H9 (cell line): ENCODE measurements around the gene PCDHB7. TPM values are rescaled to one million over a fixed set of nuclear protein-coding genes. Genes with fewer than 3 reads are reported as not detected.
"Not testable (repeated sequence)": the region's sequence is repeated elsewhere in the genome, so short reads cannot be mapped to it uniquely, and the experiment has no call there.

Experiments
- DNase-seq: peaks from one replicate; pipeline ENCODE4 v3.0.0-alpha.2; 2017
- H2AFZ ChIP-seq: one replicate; pipeline ENCODE4 v1.6.1; 2013; ENCODE audit warnings: mild to moderate bottlenecking, low read length, control low read depth, moderate library complexity
- H2AK5ac ChIP-seq: 2 replicates; pipeline ENCODE4 v1.6.1; 2013; ENCODE audit warnings: low read length, control low read depth, mixed read lengths; ENCODE audit not compliant: insufficient read length
- H2BK120ac ChIP-seq: one replicate; pipeline ENCODE4 v1.6.1; 2013; ENCODE audit warnings: low read depth, mild to moderate bottlenecking, low read length, control low read depth, inconsistent platforms; ENCODE audit not compliant: poor library complexity, severe bottlenecking
- H2BK12ac ChIP-seq: 2 replicates; pipeline ENCODE4 v1.6.1; 2013; ENCODE audit warnings: low read length, control low read depth, mixed read lengths, low read depth; ENCODE audit not compliant: insufficient read length
- H2BK15ac ChIP-seq: 2 replicates; pipeline ENCODE4 v1.6.1; 2013; ENCODE audit warnings: low read depth, low read length, control low read depth
- H2BK20ac ChIP-seq: one replicate; pipeline ENCODE4 v1.6.1; 2013; ENCODE audit warnings: low read depth, mild to moderate bottlenecking, low read length, control low read depth, inconsistent platforms; ENCODE audit not compliant: poor library complexity, severe bottlenecking
- H2BK5ac ChIP-seq: 2 replicates; pipeline ENCODE4 v1.6.1; 2013; ENCODE audit warnings: low read length, control low read depth, mixed read lengths; ENCODE audit not compliant: insufficient read length
- H3K14ac ChIP-seq: 2 replicates; pipeline ENCODE4 v1.6.1; 2013; ENCODE audit warnings: low read length, control low read depth; ENCODE audit not compliant: insufficient read depth
- H3K18ac ChIP-seq: 2 replicates; pipeline ENCODE4 v1.6.1; 2013; ENCODE audit warnings: low read depth, mild to moderate bottlenecking, mixed read lengths, low read length, control low read depth; ENCODE audit not compliant: insufficient read length
- H3K23ac ChIP-seq: 2 replicates; pipeline ENCODE4 v1.6.1; 2013; ENCODE audit warnings: low read length, control low read depth, mixed read lengths, low read depth; ENCODE audit not compliant: insufficient read length
- H3K23me2 ChIP-seq: 2 replicates; pipeline ENCODE4 v1.6.1; 2013; ENCODE audit warnings: low read depth, mild to moderate bottlenecking, mixed read lengths, low read length, control low read depth; ENCODE audit not compliant: insufficient read length, poor library complexity, severe bottlenecking
- H3K27ac ChIP-seq: 2 replicates; pipeline ENCODE4 v1.5.1; 2013; ENCODE audit warnings: low read length, control low read depth, mixed read lengths, low read depth; ENCODE audit not compliant: insufficient read length
- H3K27me3 ChIP-seq: 2 replicates; pipeline ENCODE4 v1.6.1; 2013; ENCODE audit warnings: low read length, control low read depth, inconsistent platforms; ENCODE audit not compliant: insufficient read depth
- H3K4ac ChIP-seq: 2 replicates; pipeline ENCODE4 v1.6.1; 2013; ENCODE audit warnings: low read depth, mild to moderate bottlenecking, control low read depth, inconsistent platforms, low read length, moderate library complexity
- H3K4me1 ChIP-seq: 2 replicates; pipeline ENCODE4 v1.6.1; 2013; ENCODE audit warnings: low read length, control low read depth, inconsistent platforms; ENCODE audit not compliant: insufficient read depth
- H3K4me2 ChIP-seq: 2 replicates; pipeline ENCODE4 v1.6.1; 2013; ENCODE audit warnings: low read length, control low read depth, mixed read lengths; ENCODE audit not compliant: insufficient read length, insufficient read depth
- H3K56ac ChIP-seq: 2 replicates; pipeline ENCODE4 v1.6.1; 2013; ENCODE audit warnings: low read depth, mild to moderate bottlenecking, mixed read lengths, low read length, control low read depth; ENCODE audit not compliant: insufficient read length
- H3K79me1 ChIP-seq: 2 replicates; pipeline ENCODE4 v1.6.1; 2013; ENCODE audit warnings: low read depth, mild to moderate bottlenecking, moderate library complexity, low read length, control low read depth, inconsistent platforms; ENCODE audit not compliant: insufficient read depth, poor library complexity, severe bottlenecking
- H3K79me2 ChIP-seq: 2 replicates; pipeline ENCODE4 v1.6.1; 2013; ENCODE audit warnings: low read length, control low read depth, inconsistent platforms; ENCODE audit not compliant: insufficient read depth
- H3K9ac ChIP-seq: 2 replicates; pipeline ENCODE4 v1.6.1; 2013; ENCODE audit warnings: low read length, control low read depth, mixed read lengths; ENCODE audit not compliant: insufficient read length; ENCODE audit errors: extremely low read depth
- H3K9me3 ChIP-seq: one replicate; pipeline ENCODE4 v1.6.1; 2013; ENCODE audit warnings: low read depth, low read length, inconsistent platforms; ENCODE audit not compliant: control insufficient read depth
- H3T11ph ChIP-seq: one replicate; pipeline ENCODE4 v1.6.1; 2013; ENCODE audit warnings: mild to moderate bottlenecking, low read length, control low read depth, inconsistent platforms
- H4K20me1 ChIP-seq: one replicate; pipeline ENCODE4 v1.6.1; 2013; ENCODE audit not compliant: control insufficient read depth, insufficient read length, insufficient read depth
- H4K5ac ChIP-seq: 2 replicates; pipeline ENCODE4 v1.6.1; 2013; ENCODE audit warnings: low read depth, mild to moderate bottlenecking, mixed read lengths, low read length, control low read depth; ENCODE audit not compliant: insufficient read length
- H4K8ac ChIP-seq: replicated peaks from 2 replicates; pipeline ENCODE4 v1.6.1; 2013; ENCODE audit warnings: low read length, control low read depth, mixed read lengths, low read depth; ENCODE audit not compliant: insufficient read length
- H4K91ac ChIP-seq: 2 replicates; pipeline ENCODE4 v1.6.1; 2013; ENCODE audit warnings: low read depth, mild to moderate bottlenecking, moderate library complexity, mixed read lengths, low read length, control low read depth; ENCODE audit not compliant: insufficient read length
- H3K27ac Mint-ChIP-seq, 3 experiments: 2 replicates in 2 of 3; 3 replicates in 1 of 3; pipeline ENCODE4 v1.8.0; 2020 to 2021; ENCODE audit warnings: mixed read lengths in 3 of 3, mild to moderate bottlenecking in 1 of 3, moderate library complexity in 1 of 3
- H3K27me3 Mint-ChIP-seq: 2 replicates; pipeline ENCODE4 v1.8.0; 2021; ENCODE audit warnings: low read depth, mild to moderate bottlenecking, moderate library complexity, mixed read lengths
- H3K36me3 Mint-ChIP-seq, 3 experiments: 2 replicates in 2 of 3; 3 replicates in 1 of 3; pipeline ENCODE4 v1.8.0; 2020 to 2021; ENCODE audit warnings: low read depth in 3 of 3, mixed read lengths in 3 of 3; ENCODE audit not compliant: insufficient read depth in 1 of 3
- H3K4me1 Mint-ChIP-seq, 2 experiments: 2 replicates each; pipeline ENCODE4 v1.8.0; 2020; ENCODE audit warnings: mixed read lengths in 2 of 2
- H3K4me3 Mint-ChIP-seq, 2 experiments: 2 replicates in 1 of 2; 3 replicates in 1 of 2; pipeline ENCODE4 v1.8.0; 2020 to 2021; ENCODE audit warnings: mild to moderate bottlenecking in 2 of 2, mixed read lengths in 2 of 2, moderate library complexity in 1 of 2
- H3K9me3 Mint-ChIP-seq, 2 experiments: 2 replicates in 1 of 2; 3 replicates in 1 of 2; pipeline ENCODE4 v1.8.0; 2020; ENCODE audit warnings: mild to moderate bottlenecking in 2 of 2, mixed read lengths in 2 of 2, moderate library complexity in 1 of 2
- CTCF ChIP-seq: fragments of 200-600 bp; sonication (generic); conservative IDR thresholded peaks from 3 replicates; pipeline ENCODE4 v1.8.0; 2021; ENCODE audit warnings: antibody characterized with exemption, mild to moderate bottlenecking
- WGBS: extraction: QIAGEN DNeasy Blood & Tissue Kit; methylation state at CpG from one replicate; pipeline ENCODE4 v1.1.7; 2013; ENCODE audit warnings: missing lambda C conversion rate, low lambda C conversion rate, mixed read lengths; ENCODE audit not compliant: insufficient read length; ENCODE audit errors: extremely low coverage; 5-methylcytosine and 5-hydroxymethylcytosine counted together
- total RNA-seq: library from RNA; stranded (reverse); gene quantifications from 2 replicates; pipeline ENCODE4 v1.2.1, GENCODE V29; 2021

The PCDHB7 gene
- total RNA-seq, 1 experiment from 2014 or later: 0.52 TPM

GRCh38 chr5:141150993-141151325, 21.5 kb upstream of the PCDHB7 start:
- Histone ChIP-seq H4K5ac (no peak overlapping the region), H4K20me1 (no peaks in the 10 kb centered on the region), H2AFZ (no peak overlapping the region), H4K91ac (no peak overlapping the region), H3K27ac (no peak overlapping the region), H3K9ac (no peak overlapping the region), H2BK12ac (no peak overlapping the region), H2BK120ac (no peak overlapping the region), H3K27me3 (no peaks in the 10 kb centered on the region), H2AK5ac (no peak overlapping the region), H3K23me2 (no peaks in the 10 kb centered on the region), H3K23ac (no peak overlapping the region), H2BK20ac (no peak overlapping the region), H3K4me2 (no peak overlapping the region), H3K4ac (no peak overlapping the region), H3K79me2 (no peaks in the 10 kb centered on the region), H4K8ac (no peak overlapping the region), H2BK15ac (no peak overlapping the region), H3K56ac (no peak overlapping the region), H3K14ac (no peak overlapping the region; the same call in 1 of the 2 replicates), H3K4me1 (no peaks in the 10 kb centered on the region), H2BK5ac (no peak overlapping the region), H3T11ph (no peak overlapping the region), H3K79me1 (no peaks in the 10 kb centered on the region), H3K18ac (no peak overlapping the region), H3K9me3 (peaks cover 9% of the 10 kb centered on the region)
- DNase-seq: no peak
- Mint-ChIP-seq H3K36me3 (peaks cover 1 to 20% (median 2%) of the 10 kb centered on the region in 3 experiments; a peak in 5 of 7 replicates), H3K4me1 (no peaks in the 10 kb centered on the region), H3K27me3 (peaks cover 10% of the 10 kb centered on the region), H3K9me3 (peaks cover 27 to 31% of the 10 kb centered on the region in 2 experiments), H3K27ac (no peak overlapping the region), H3K4me3 (no peak overlapping the region)
- WGBS: no CpG with 5 or more reads among the region's 13 CpGs
- no peak for TF ChIP-seq CTCF

GRCh38 chr5:141151632-141152031, 20.8 kb upstream of the PCDHB7 start:
- not testable (repeated sequence) for H4K91ac ChIP-seq, H2AFZ ChIP-seq, H3K79me1 ChIP-seq, H2AK5ac ChIP-seq, H3K27me3 Mint-ChIP-seq, H4K20me1 ChIP-seq, H3K18ac ChIP-seq, H3K9ac ChIP-seq, H3K23me2 ChIP-seq, H2BK20ac ChIP-seq, DNase-seq, H4K5ac ChIP-seq, H3T11ph ChIP-seq, H2BK120ac ChIP-seq, H3K27ac ChIP-seq, H3K4ac ChIP-seq, H3K4me1 Mint-ChIP-seq, H3K79me2 ChIP-seq, H2BK15ac ChIP-seq, H3K4me2 ChIP-seq, H3K4me3 Mint-ChIP-seq, H2BK5ac ChIP-seq, H3K14ac ChIP-seq, H3K27me3 ChIP-seq, H4K8ac ChIP-seq, H3K23ac ChIP-seq, H3K9me3 ChIP-seq, H3K56ac ChIP-seq, H3K4me1 ChIP-seq, H2BK12ac ChIP-seq, H3K27ac Mint-ChIP-seq
- WGBS: no CpG with 5 or more reads among the region's 41 CpGs
- Mint-ChIP-seq H3K9me3 (peaks cover 33 to 36% of the 10 kb centered on the region in 2 experiments), H3K36me3 (peaks cover 1 to 22% (median 3%) of the 10 kb centered on the region in 3 experiments; a peak in 5 of 7 replicates)
